ENCODE results near the gene USB1. TPM values are rescaled to one million over a fixed set of nuclear protein-coding genes. Genes with fewer than 3 reads are reported as not detected.
"Not testable (repeated sequence)": the region's sequence is repeated elsewhere in the genome, so short reads cannot be mapped to it uniquely, and the experiment has no call there.

Gene USB1
- total and polyA plus RNA-seq, 3 donors from 2014 or later: 39.7 to 63.7 (median 62.4) TPM

GRCh38 chr16:58002416-58002800 is 1.2 kb downstream of the USB1 start:
- Histone ChIP-seq H3K4me1 (peaks cover 18% of the 10 kb centered on the region), H3K27ac (no peak overlapping the region), H3K9me3 (no peaks in the 10 kb centered on the region), H3K4me3 (no peak overlapping the region), H3K27me3 (no peaks in the 10 kb centered on the region), H3K36me3 (ENCODE audit: low read depth, missing control alignments) (no peaks in the 10 kb centered on the region)
- TF ChIP-seq, protein P1, sequence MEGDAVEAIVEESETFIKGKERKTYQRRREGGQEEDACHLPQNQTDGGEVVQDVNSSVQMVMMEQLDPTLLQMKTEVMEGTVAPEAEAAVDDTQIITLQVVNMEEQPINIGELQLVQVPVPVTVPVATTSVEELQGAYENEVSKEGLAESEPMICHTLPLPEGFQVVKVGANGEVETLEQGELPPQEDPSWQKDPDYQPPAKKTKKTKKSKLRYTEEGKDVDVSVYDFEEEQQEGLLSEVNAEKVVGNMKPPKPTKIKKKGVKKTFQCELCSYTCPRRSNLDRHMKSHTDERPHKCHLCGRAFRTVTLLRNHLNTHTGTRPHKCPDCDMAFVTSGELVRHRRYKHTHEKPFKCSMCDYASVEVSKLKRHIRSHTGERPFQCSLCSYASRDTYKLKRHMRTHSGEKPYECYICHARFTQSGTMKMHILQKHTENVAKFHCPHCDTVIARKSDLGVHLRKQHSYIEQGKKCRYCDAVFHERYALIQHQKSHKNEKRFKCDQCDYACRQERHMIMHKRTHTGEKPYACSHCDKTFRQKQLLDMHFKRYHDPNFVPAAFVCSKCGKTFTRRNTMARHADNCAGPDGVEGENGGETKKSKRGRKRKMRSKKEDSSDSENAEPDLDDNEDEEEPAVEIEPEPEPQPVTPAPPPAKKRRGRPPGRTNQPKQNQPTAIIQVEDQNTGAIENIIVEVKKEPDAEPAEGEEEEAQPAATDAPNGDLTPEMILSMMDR (IDR thresholded peaks at IDR 0.05): no peak
- TF ChIP-seq POLR2A (IDR thresholded peaks at IDR 0.05): no peak
- DNase-seq: no peak
- intact Hi-C loops (cut with DNase I; ENCODE audit: low total_unique reads): loop anchor here (10.0 kb wide), 1 partner anchor 248 kb away; no protein-coding TSS in a partner anchor
- WGBS, 2 donors: 75 to 89% methylated on average over 9 of the region's 9 CpGs

DNA sequence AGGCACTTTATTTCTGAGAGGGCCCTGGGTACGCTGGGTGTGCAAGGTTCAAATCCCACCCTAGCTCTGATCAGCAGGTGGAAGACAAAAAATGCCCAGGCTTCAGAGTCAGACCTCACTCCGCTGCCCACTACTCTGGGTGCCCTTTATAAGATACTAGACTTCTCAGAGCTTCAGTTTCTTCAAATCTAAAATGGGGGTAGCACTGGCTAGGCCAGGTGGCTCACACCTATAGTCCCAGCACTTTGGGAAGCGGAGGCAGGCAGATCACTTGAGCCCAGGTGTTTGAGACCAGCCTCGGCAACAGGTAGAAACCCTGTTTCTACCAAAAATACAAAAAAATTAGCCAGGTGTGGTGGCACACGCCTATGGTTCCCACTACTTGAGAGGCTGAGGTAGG is 1.7 kb downstream of the USB1 start:
- WGBS, 2 donors: 92 to 94% methylated on average over 5 of the region's 5 CpGs
- no peak overlapping the region for H3K4me3 ChIP-seq
- TF ChIP-seq POLR2A (IDR thresholded peaks at IDR 0.05): no peak
- TF ChIP-seq, protein P1 (IDR thresholded peaks at IDR 0.05): no peak
- intact Hi-C loops (cut with DNase I; ENCODE audit: low total_unique reads): loop anchor here (10.0 kb wide), 1 partner anchor 248 kb away; no protein-coding TSS in a partner anchor
- no peaks in the 10 kb centered on the region for H3K9me3 ChIP-seq
- peaks cover 18% of the 10 kb centered on the region for H3K4me1 ChIP-seq
- H3K27ac ChIP-seq: no peak overlapping the region
- no peaks in the 10 kb centered on the region for H3K27me3 ChIP-seq
- no peaks in the 10 kb centered on the region for H3K36me3 ChIP-seq (ENCODE audit: low read depth, missing control alignments)
- no peak for DNase-seq

DNA sequence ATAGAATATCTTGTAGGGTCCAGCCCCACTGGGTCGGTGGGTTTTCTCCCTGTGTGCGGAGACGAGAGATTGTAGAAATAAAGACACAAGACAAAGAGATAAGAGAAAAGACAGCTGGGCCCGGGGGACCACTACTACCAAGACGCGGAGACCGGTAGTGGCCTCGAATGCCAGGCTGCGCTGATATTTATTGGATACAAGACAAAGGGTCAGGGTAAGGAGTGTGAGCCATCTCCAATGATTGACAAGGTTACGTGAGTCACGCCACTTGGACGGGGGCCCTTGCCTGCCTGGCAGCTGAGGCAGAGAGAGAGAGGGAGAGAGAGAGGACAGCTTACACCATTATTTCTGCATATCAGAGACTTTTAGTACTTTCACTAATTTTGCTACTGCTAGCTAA is 3.5 kb downstream of the USB1 start:
- not testable (repeated sequence) for H3K27me3 ChIP-seq; H3K36me3 ChIP-seq (ENCODE audit: low read depth, missing control alignments); H3K27ac ChIP-seq; H3K4me3 ChIP-seq; H3K9me3 ChIP-seq
- 69 to 72% methylated on average over 12 of the region's 12 CpGs for WGBS, 2 donors
- peak; percentile 83 for DNase-seq
- peaks cover 11% of the 10 kb centered on the region for H3K4me1 ChIP-seq
- intact Hi-C loops (cut with DNase I; ENCODE audit: low total_unique reads): loop anchor here (10.0 kb wide), 1 partner anchor 250 kb away; no protein-coding TSS in a partner anchor

DNA sequence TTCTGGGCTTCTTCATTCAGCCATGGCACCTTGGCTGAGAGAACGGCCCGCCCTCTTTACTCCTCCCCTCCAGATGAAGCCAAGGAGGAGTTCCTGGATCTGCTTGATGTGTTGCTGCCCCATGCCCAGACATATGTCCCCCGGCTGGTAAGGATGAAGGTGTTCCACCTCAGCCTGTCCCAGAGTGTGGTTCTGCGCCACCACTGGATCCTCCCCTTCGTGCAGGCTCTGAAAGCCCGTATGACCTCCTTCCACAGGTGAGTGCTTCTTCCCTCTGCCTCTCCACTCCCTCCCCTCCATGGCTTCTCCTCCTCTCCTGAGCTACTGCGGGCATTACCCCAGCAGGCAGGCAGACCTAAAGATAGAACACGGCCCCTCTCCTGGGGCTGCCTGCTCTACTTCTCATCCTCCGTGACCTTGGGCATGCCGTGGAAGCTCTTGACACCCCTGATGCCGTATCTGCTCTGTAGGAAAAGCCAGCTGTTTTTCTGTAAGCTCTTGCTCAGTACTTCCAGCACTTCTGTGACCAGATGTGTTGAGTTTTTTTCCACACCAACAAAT is 8.7 kb downstream of the USB1 start:
- no peak for TF ChIP-seq POLR2A (IDR thresholded peaks at IDR 0.05)
- TF ChIP-seq, protein P1 (IDR thresholded peaks at IDR 0.05): no peak
- no peaks in the 10 kb centered on the region for H3K9me3 ChIP-seq
- no peaks in the 10 kb centered on the region for H3K27me3 ChIP-seq
- intact Hi-C loops (cut with DNase I; ENCODE audit: low total_unique reads): loop anchor here (10.0 kb wide), 1 partner anchor 255 kb away; no protein-coding TSS in a partner anchor
- no peak overlapping the region for H3K27ac ChIP-seq
- WGBS, 2 donors: 82 to 88% methylated on average over 11 of the region's 11 CpGs
- H3K4me3 ChIP-seq: no peak overlapping the region
- no peaks in the 10 kb centered on the region for H3K4me1 ChIP-seq
- DNase-seq: no peak
- H3K36me3 ChIP-seq (ENCODE audit: low read depth, missing control alignments): no peaks in the 10 kb centered on the region

DNA sequence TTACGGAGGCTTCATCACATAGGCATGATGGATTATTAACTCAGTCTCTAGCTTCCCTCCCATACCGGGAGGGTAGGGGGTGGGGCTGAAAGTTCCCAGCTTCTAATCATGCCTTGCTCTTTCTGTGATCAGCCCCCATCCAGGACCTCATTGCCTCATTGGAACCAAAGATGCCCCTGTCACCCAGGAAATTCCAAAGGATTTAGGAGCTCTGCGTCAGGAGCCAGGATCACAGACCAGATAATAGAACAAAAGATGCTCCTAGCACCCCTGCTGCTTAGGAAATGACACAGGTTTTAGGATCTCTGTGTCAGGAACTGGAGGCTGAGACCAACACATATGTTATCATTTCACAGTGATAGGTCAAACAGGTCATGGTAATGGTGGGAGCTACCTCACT is 9.7 kb downstream of the USB1 start:
- Histone ChIP-seq H3K36me3 (ENCODE audit: low read depth, missing control alignments) (no peaks in the 10 kb centered on the region), H3K4me1 (no peaks in the 10 kb centered on the region), H3K9me3 (no peaks in the 10 kb centered on the region), H3K4me3 (no peak overlapping the region), H3K27me3 (no peaks in the 10 kb centered on the region), H3K27ac (no peak overlapping the region)
- TF ChIP-seq POLR2A (IDR thresholded peaks at IDR 0.05): no peak
- TF ChIP-seq, protein P1 (IDR thresholded peaks at IDR 0.05): no peak
- DNase-seq: no peak
- intact Hi-C loops (cut with DNase I; ENCODE audit: low total_unique reads): no loop called here
- WGBS, 2 donors: 82 to 88% methylated on average over 3 of the region's 3 CpGs
